ENCODE data around the gene PIP5K1C. TPM values are rescaled to one million over a fixed set of nuclear protein-coding genes. Genes with fewer than 3 reads are reported as not detected.
"Not testable (repeated sequence)": the region's sequence is repeated elsewhere in the genome, so short reads cannot be mapped to it uniquely, and the experiment has no call there.

The PIP5K1C gene
- total RNA-seq, 4 donors from 2014 or later, result 16.1 to 21.1 (median 17.4) TPM

GRCh38 chr19:3669947-3670795 is 30.1 kb downstream of the PIP5K1C start:
- TF ChIP-seq CTCF (IDR thresholded peaks at IDR 0.05), result no peak
- ATAC-seq (ENCODE audit: low FRiP score) (peak; percentile 82), DNase-seq (ENCODE audit: low spot score) (peak; percentile 65)

GRCh38 chr19:3669082-3669946 is 31.0 kb downstream of the PIP5K1C start:
- no peak for TF ChIP-seq CTCF (IDR thresholded peaks at IDR 0.05)
- DNase-seq (ENCODE audit: low spot score) (no peak), ATAC-seq (ENCODE audit: low FRiP score) (no peak)

DNA sequence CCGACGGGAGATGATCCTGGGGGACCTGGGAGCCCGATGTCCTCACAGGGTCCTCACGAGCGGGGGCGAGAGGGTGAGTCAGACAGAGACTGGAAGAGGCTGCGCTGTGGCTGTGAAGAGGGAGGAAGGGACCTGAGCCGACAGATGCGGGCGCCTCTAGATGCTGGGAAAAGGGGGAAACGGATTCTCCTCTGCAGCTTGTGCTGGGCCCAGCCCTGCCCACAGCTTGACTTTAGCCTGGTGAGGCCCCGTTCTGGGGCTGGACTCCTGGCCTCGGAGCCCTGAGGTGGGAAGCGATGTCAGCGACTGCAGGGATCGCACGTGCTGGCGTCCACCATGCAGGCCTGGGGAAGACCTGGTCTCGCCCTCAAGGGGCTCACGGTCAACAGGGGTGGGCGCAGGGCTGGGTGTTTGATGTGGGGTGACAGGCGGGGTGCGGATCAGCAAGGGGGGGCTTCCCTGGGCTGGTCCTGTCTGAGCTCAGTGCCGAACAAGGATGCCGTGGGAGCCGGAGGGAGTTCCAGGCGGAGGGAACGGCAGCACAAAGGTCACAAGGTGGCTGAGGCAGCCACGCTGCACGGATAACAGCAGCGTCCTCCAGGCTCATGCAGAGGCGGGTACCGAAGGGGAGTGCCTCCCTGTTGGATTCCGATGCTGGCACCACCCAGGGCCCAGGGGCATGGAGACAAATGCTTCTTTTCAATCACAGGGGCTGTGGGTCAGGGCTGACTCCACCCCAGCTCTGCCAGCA is 31.8 kb downstream of the PIP5K1C start:
- no peak for TF ChIP-seq CTCF (IDR thresholded peaks at IDR 0.05)
- DNase-seq (ENCODE audit: low spot score), result no peak
- ATAC-seq (ENCODE audit: low FRiP score), result no peak

GRCh38 chr19:3667766-3668165 is 32.5 kb downstream of the PIP5K1C start:
- no peak for ATAC-seq (ENCODE audit: low FRiP score)
- no peak for DNase-seq (ENCODE audit: low spot score)
- no peak for TF ChIP-seq CTCF (IDR thresholded peaks at IDR 0.05)

GRCh38 chr19:3667037-3667638 is 33.1 kb downstream of the PIP5K1C start:
- DNase-seq (ENCODE audit: low spot score), result no peak
- no peak for ATAC-seq (ENCODE audit: low FRiP score)
- TF ChIP-seq CTCF (IDR thresholded peaks at IDR 0.05), result no peak

DNA sequence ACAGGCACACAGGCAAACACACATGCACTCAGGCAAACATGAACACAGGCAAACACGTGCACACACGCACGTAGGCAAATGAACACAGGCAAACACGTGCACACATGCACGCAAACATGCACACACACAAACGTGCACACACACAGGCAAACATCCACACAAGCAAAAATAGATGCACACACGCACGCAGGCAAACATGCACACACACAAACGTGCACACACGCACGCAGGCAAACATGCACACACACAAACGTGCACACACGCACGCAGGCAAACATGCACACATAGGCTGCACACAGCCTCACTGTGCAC is 33.8 kb downstream of the PIP5K1C start:
- not testable (repeated sequence) for ATAC-seq (ENCODE audit: low FRiP score); DNase-seq (ENCODE audit: low spot score)
